G401.6 (cell line): Measurements from ENCODE around the gene UTP15.
A peak's percentile ranks its signal among the peaks of the same experiment; 100 is the strongest.

Experiments used
- FAIRE-seq: peaks from 2 replicates; lab custom pipeline; 2012; peaks lifted over from hg19 to GRCh38; lab: Jason Lieb, UNC

The UTP15 gene, protein sequence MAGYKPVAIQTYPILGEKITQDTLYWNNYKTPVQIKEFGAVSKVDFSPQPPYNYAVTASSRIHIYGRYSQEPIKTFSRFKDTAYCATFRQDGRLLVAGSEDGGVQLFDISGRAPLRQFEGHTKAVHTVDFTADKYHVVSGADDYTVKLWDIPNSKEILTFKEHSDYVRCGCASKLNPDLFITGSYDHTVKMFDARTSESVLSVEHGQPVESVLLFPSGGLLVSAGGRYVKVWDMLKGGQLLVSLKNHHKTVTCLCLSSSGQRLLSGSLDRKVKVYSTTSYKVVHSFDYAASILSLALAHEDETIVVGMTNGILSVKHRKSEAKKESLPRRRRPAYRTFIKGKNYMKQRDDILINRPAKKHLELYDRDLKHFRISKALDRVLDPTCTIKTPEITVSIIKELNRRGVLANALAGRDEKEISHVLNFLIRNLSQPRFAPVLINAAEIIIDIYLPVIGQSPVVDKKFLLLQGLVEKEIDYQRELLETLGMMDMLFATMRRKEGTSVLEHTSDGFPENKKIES

DNA sequence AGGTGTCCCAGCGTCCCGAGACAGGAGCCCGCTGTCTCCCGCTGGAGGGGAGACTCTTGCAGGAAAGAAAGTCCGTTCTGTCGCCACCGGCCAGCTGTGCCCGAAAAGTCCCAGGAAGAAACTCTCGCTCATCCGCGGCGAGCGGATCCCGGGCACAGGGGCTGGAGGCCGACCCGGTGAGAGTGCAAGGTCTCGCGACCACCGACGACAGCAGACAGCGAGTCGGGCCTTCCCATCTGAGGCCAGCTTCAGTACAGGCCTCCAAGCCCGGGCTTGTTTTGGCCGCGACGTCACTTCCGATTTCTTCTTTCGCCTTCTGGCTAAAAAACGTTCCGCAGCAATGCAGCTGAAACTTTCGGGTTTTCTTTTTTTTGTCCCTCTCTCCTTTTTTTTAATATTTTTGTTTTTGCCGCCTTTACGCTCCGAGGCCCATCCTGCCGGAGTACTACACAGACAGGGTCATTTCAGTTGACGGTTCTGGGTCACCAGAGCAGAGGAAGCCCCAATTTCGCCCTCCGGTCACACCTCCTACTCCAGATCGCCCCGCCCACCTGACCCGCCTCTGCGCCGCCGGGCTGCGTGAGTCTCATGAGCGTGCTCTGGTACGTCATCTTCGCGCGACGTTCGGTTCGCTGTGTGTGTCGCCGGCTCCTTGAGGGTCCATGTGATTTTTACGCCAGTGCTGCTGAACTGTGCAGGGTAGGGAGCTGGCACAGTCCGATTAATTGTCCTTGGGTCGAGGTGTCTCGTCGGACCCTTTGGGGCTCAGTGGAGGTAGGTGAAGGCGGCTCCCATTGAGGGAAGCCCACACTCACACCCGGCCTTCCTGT is at the start of gene UTP15, which contains the start of gene ANKRA2:
UTP15 (plus strand) TSS at position 605 of the 830 bp plus-strand sequence. CDS start 1,602 bp downstream, outside the sequence.
ANKRA2 (minus strand) TSS at position 501 of the 830 bp plus-strand sequence. CDS start 2,758 bp downstream, outside the sequence.
- FAIRE-seq, result peak; percentile 96

DNA sequence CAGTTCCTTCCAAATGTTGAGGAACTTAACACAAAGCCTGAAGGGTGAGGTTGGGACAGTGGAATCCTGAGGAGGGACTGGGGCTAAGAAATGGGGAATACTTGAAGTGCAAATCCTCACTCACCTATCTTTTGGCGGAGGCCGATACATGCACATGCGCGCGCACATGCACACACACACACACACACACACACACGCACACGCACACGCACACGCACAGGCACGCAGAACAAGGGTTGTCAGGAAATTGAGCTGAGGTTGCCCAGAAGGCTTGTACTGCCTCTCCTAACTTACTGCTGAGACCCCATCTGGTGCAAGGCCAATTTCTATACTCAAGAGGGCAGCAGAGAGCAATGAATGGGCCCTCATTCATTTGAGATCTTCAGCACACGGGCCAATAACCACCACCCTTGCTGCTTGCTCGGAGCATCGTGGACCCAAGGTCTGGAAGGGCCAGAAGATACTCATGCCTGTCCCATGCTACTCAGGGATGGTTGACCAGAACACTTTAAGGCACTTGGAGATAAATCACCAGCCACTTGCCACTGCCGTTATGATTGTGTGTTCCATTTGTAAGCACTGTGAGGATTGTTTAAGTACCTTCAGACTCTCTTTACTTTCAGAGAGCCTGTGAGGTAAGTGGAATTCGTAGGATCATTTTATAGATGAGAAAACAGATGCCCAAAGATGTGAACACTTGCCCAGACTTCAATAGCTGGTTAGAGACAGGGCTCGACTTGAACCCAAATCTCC is 45.8 kb upstream of the UTP15 start:
- peak; percentile 94 for FAIRE-seq

DNA sequence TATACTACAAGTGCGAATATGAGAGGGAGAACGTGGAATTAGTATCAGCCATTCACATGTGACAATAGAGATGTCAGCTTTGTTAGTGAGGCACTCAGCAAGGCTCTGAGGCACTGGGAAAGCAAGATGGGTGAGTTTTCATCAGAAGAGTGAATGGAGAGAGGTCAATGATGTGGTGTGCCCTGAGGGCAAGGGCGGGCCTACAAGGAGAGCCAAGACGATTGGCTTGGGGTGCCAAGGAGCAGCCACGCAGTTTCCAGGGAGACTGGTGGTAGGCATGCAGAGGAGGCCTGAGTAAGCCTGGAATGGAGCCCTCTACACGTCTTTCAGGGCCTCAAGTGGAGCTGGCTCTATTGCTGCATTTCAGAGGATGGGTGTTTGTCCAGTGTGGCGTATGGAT is 42.6 kb upstream of the UTP15 start:
- no peak for FAIRE-seq

DNA sequence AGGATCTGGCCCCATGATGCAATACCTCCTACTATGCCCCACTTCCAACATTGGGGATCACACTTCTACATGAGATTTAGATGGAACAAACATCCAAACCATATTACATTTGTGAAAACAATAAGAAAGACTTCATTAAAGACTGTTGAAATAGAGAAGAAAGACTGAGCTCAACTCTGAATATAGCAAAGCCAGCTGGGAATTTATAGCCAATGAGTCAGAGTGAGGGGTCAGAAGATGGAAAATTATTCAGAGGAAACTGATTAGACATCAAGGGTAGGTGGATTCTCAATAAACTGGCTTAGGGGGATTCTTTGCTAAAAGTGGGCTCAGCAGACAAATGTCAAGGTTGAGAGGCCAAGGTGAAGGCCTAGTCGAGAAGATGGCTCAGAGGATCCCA is 41.7 kb upstream of the UTP15 start:
- no peak for FAIRE-seq

DNA sequence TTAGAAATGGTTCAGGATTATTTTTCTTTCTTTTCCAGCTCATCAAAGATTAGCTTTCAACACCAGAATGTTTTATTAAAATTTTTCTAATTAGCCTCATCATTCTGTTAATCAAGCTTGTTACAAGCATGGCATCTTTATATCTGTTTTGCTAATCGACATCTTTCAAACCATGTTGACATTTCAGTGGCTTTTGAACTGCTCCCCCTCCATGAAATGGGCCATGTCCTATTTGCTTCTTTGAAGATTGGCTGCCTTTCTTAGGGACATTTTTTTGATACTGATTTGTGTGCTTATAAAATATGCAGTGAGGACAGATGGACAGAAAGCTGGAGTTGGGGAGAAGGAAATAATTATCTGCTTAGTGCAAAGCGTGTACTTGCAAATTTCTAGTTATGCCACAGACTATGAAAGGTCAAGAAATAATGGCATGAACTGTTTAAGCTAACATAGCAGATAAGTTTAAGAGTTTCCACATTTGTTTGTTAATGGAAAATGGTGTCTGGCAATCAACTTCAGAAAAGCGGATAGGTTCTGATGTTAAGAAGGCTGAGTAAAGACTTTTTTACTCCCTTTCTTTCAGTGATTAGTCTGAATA is 39.8 kb upstream of the UTP15 start:
- FAIRE-seq, result no peak

DNA sequence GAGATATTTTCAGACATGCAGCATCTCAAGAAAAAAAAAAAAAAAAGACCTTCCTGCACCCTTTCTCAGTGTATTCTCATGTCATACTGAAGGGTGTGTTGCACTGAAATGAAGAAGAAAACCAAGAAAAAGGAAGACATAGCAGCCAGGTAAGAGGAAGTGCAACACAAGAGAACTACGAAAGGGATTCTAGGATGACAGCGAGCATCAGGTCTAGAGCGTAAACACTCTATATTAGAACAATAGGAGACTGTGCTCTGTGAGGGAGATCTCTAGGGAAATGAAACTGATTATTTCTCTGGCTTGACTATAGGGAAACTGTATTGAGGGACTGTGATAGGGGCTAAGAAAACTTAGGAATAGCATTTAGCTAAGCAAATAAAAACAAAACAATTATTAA is 37.3 kb upstream of the UTP15 start:
- no peak for FAIRE-seq

DNA sequence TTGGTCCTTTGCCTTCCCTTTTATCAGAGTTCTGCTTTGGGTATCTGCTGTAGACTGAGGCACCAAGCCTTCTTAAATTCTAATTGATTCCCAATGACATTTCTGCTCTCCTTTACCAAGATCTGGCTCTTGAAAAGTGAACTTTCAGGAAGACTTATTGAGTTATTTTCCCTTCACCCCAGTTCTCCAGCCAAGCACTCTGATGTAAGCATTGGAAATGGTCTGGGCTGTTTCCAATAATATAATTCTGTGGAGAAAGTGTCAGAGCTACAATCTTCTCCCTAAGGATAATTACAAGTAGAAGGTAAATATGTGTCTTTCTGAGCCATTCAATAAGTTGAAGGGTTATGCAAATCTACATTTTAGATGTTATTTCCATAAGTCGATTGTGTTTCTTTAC is 36.5 kb upstream of the UTP15 start:
- FAIRE-seq, result no peak

DNA sequence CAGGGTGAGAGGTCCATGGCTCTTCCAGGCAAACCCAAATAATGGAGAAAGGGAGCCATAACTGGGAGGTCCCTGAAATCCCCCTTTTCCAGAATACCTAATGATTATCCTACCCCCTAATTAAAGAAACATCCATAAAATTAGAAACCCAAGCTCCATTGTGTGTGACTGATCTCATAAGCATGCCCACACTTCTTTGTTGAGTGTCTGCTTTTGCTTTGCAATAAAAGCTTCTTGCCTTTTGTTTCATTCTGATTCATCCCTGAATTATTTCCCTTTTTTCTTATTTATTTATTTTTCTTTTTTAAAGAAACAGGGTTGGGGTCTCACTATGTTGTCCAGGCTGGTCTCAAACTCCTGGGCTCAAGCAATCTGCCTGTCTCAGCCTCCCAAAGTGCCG is 34.2 kb upstream of the UTP15 start:
- no peak for FAIRE-seq

DNA sequence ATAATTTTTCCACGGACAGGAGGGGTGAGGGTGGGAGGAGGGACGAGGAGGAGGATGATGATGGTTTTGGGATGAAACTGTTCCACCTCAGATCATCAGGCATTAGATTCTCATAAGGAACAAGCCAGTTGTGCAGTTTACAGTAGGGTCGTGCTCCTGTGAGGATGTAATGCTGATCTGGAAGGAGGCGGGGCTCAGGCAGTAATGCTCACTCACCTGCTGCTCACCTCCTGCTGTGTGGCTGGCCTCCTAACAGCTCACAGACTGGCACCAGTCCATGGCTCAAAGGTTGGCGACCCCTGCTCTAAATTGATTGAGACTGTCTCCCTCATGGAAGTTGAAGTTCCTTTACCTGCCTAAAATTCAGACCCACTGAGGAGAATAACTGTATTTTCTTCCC is 33.3 kb upstream of the UTP15 start:
- FAIRE-seq, result no peak

DNA sequence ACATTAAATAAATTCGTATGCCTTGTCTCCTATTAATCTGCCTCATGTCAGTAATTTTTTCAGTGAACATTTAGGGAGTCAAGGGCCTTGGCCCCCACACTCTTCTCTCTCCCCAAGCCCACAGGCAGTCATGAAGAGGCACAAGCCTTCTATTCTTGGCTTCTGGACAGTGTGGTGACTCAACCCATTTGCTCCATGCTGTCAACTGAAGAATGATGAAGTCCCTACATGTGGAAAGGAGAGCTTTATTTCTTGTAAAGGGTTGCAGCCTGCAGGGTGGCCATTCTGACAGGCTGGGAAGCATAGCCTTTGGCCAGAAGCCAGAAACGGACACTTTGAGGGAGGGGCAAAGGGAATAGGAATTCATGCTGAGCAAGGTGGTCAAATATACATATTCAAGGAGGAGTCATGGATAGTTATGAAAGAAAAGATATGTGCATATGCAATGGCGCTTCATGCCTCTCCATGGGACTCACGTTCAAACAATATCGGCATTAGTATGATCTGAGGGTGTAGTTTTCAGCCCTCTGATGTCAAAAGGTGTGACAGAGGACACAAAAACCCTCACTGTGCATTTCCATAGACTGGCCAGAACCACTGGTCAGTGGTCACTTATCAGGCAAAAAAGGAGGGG is 31.4 kb upstream of the UTP15 start:
- no peak for FAIRE-seq

DNA sequence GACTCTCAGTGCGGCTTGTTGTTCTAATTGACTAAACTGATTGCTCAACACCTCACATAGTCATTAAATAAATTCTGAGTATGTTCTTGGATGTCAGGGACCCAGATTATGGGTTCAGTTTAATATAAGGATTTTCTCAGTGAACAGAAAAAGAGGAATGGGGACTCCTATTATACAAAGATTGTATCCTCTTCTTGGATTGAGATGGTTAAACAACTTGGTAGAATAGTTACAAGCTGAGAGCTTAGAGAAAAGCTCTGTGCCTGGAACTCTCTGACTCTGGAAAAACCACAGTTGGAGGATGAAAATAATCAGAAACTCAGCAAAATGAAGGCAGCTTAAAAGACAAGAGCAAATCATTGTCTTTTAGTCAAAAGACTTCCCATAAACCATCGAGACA is 30.6 kb upstream of the UTP15 start:
- FAIRE-seq, result no peak

DNA sequence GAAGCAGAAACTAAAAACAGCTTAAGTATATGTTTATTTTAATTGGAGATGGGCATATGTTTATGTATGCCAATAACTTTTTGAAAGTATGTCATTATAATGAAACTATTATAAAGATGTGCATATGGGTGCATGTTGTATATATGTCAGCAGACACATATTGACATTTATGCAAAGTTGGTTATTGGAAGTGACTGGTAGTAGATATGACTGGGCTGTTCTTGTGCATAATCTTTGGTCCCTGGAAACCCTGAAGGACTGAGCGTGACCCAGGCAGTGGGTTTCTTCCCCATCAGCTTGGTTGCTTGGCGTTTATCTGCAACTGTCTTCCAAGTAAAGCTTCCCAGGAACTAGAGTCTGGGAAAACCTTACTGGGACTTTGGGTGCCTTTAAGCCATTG is 25.8 kb upstream of the UTP15 start:
- FAIRE-seq, result no peak

DNA sequence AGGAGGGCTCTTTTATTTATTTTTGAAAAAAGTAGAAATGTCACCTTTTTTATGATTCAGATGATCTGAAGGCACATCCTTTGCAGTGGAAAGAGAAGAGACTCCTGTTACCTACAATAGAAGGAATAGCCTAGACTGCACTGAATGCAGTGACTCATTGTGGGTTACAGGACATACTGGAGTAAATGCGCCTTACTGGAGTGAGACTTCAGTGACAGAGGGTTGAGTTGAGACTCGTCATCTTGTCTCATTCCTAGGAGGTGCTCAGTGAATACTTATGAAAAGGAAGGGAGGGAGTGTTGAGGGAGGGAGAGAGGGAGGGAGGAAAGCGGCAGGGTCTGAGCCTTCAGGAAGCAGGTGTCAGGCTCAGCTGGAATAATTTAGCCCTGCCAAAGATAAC is 25.4 kb upstream of the UTP15 start:
- FAIRE-seq, result no peak

DNA sequence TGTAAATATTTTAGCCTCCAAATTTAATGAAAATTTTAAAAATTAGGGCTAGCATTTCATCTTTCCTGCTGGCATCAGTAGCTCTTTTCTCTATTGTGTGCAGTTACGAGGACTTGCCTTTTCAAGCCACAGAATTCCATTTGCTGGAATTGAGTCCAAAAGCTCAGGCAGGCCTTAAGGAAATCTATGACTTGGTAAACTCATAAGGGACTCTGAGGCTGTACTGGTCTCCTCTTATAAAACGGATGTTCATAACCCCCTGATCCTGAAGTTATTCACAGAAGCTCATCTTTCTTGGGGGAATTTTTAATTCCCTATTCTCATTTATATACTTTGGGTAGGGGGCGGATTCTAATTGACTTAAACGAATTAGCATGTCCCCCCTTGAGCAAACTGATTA is 23.5 kb upstream of the UTP15 start:
- no peak for FAIRE-seq

DNA sequence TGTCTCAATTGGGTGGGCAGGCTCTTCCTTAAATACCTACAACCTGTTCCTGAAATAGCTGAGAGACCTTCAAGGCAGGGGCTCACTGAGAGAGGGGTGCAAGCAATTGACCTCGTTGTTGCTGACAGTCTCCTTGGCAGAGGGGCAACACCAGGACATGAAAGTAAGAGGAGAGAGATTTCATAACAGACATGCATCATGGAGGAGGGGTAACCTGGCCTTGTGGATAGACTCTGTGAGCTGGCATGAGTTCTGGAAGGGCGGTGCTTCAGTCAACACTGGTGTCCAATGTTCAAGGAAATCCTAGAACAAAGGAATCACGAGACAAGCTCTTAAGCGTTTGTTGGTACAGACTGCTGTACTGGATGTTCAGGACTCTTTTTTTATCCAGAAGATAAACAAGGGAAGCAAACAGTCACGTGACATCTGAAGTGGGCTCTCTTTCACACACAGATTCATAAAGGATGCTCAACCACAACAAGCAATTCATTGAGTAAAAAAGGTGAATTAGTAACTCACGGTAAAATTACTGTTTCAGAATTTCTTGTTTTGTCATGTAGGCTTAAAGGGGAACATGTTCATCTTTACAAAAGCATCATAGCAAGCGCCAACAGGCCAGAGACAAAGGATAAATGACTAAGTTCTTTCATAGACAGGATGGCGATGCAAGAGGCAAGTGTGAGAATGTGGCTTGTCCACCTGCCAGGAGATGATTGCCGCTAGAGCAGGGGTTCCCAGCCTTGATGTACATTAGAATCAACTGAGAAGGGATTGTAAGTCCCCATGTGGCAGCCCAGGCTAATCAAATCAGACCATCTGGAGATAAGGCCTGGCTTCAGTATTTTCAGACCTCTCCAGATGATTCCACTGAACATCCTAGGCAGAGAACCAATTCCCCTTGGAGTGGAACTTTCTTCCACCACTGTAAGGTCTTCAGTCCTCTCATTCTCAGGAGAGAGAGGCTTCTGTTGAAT is 20.8 kb upstream of the UTP15 start:
- no peak for FAIRE-seq

DNA sequence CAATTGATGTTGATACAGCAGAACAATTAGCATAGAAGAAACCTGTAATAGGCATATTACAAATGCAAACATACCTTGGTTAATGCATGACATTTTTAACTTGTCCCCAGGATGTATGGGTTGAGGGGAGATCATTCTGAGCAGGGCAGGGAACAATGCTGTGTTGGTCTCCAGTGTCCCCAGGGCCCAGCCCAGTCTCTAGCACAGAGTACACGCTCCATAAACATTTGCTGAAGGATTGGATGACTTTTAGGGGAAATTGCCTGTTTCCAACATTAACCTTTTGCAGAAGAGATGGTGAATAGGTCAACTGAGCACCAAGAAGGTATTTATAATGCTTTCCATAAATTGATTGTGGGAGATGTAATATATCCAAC is 20.2 kb upstream of the UTP15 start:
- FAIRE-seq, result no peak

DNA sequence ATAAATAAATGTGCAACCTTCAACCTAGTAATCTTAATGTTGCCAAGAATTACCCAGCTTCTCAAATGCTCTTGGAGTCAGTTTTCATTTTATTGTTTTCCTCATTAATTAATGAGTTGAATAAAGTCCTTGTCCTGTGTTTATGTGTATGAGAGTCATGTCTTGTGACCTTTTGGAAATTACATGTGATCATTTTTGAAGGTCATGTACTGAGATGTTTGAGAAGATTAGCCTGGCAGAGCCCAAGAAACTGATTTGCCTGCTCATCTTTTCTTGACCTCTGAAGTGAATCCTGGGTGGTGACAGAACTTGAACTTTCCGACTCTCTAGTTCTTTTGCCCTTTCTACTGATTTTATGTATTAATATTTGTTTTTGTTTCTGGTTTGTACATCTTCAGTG is 15.5 kb upstream of the UTP15 start:
- no peak for FAIRE-seq

DNA sequence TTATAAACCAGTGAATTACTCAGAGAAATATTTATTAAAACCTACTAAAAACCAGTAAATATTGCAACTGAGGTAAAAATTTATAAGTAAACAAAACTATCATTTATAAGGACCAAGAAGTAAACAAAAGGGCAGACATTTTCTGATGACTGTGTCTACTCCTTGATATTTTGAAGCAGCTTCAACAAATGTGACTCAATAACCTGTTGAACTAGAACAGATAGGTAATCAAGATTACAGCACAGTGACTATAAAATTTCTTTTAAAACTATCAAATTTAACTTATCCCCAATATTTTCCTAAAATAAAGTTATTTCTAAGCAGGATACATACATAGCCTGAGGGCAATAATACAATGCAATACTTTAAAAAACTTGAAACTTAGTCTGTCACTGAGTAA is 12.9 kb upstream of the UTP15 start:
- no peak for FAIRE-seq

DNA sequence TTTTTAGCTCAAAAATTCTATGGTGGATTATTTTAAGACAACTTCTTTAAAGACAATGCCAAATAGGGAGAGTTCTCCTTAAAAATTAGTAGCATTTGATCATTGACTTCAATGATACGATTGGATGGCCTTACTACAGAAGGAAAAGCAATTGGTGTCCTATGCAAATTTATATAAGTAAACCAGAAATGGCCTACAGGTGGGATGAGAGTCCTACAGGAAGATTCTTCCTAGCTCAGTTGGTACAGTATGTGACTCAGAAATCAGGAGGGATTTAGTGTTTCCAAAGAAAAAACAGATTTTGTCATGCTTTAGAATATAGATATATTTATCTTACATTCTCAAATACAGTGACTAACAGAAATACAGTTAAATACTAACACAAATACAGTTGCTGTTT is 6.6 kb upstream of the UTP15 start:
- FAIRE-seq, result peak; percentile 75

DNA sequence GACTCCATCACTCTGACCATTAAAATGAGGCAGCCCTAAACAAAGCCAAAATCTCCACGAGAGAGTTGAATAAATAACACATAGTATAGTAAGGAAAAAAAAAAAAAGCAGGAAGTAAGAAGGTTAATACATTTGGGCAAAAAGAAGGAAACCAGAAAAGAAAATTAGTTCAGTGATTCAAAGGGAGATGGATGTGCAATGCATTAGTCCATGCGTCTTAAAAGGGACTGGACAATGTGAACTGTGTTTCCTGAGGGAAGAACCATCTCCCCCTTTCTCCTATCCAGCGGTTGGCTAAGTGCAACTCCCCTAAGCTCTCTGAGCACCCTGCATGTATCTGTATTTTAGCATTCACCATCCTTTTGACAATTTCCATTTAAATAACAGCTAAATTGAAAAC is 1.5 kb upstream of the UTP15 start:
- no peak for FAIRE-seq
